HG03064 (cell line): ENCODE measurements around the gene CAD.
"Not testable (repeated sequence)": the region's sequence is repeated elsewhere in the genome, so short reads cannot be mapped to it uniquely, and the experiment has no call there.

Source experiments
- ATAC-seq: cut with Tn5 transposase; IDR thresholded peaks from one replicate; pipeline ENCODE4 v1.9.1; 2021; ENCODE audit warnings: low read depth; ENCODE audit not compliant: unreplicated experiment

CAD gene

DNA sequence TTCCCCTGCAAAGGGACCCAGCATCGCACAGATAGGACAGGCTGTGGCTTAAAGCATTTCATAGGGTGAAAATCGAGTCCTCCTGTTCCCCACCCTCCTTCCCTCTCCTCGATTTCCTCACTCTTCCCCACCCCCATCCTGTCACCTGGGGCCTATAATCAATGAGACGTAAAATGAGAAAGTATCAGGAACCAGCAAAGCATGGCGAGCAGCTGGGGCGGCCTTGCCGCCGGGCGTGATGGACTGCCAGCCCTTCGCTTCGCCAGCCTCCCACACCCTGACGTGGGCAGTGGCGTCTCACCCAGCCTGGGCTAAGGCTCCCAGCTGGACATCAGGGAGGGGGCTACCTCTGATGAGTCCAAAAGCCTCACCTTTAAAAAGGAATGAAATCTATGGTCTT is 34.6 kb downstream of the CAD start:
- no peak for ATAC-seq

DNA sequence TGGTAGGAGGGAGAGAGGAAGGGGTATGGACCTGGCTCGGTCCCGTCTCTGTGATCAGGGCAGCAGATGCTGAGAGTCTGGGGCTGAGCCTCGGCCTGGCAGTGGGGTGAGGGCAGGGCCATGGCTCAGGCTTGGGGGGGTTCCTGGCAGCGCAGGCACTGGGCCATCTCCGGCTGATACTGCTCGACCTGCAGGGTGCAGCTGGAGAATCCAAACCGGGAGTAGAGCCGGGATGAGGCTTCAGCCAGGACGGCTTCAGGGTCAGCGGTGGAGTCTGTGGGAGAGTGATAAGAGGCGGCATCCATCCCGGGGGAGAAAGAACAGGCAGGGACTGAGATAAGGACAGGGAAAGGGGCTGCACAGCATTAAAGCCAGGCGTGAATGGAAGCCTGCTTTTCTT is 38.0 kb downstream of the CAD start:
- no peak for ATAC-seq

DNA sequence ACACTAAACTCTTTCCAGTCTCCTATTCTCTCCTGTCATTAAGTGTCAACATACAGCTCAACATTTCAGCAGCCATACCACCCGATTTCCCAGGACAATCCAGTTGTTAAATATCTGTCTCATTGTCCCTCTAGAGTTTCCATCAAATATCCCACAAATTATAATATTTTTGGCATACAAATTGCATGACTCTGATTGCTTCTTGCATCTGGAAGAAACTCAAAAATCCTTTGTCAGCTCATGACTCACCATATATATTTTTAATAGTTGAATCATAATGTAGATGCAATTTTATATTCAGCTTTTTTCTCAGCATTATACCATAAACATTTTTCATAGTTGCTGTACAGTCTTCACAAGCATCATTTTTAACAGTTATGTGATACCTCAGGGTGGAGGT is 38.5 kb downstream of the CAD start:
- no peak for ATAC-seq

DNA sequence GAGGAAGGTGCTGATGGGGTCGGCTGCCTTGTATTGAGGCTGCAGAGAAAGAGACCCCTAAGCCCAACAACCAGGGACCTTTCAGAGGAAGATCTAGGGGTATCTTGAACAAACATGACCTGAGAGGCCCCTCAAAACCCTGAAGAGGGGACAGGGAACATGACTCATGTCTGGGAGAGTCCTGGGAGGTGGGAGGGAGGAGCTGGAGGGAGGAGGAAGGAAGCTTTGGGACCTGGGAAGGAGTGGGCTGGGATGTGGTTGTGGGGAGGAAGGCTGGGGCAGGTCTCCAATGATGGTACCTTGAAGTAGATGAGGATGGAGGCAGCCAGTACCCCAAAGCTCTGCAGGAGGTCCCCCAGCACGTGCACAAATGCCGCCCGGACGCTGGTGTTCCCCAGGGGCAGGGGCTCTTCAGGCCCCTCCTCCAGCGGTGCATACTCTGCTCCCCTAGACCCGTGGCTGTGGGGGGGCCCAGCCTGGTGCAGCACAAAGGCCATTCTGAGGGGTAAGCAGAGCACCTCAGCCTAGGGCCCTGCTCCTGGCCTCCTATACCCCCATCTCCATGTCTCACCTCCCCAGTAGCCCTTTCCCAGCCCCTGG is 39.8 kb downstream of the CAD start:
- no peak for ATAC-seq

DNA sequence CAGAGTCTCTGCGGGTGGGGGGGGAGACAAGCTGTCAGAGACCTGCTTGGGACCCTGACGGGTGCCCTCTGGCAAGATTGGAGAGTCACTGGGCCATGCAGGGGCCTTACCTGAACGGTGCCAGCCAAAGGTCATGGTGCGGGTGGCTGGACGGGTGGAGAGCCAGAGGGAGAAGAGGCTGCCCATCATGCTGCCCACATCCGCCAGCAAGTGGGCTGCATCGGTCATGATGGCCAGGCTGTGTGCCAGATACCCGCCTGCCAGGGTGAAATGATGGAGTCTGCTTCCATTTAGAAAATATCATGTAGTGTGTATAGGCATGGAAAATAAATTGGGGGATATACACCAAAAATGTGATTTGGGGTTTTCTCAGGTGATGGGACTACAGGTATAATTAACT is 40.9 kb downstream of the CAD start:
- ATAC-seq: no peak

DNA sequence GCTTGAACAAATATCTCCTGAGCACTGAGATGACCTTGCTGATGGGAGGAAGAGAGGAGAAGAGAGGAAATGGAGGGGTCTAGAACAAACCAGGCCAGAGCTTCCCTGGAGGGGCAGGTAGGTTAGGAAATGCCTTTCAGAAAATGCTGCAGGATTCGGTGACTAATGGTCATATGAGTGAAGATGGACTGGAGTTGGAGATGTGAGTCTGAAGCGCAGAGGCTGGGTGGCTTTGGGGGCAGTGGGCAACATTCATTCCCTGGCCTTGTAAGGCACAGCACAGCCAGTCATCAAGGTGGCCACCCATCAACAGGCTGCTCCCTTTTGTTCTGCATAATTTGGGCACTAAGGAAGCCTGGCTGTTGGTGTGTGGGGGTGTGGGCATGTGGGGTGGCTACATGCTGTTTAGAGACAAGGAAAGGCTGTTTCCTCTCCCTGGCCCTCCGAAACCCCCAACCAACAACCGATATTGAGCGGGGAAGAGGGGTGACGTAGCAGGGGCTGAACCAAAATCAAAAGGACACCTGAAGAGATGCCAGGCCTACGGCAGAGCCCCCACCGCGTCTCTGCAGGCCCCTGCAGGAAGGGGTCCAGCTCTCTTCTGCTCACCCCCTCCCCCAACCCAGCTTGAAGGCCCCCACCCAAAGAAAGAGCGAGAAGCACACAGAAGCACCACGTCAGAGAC is 44.2 kb downstream of the CAD start:
- no peak for ATAC-seq

DNA sequence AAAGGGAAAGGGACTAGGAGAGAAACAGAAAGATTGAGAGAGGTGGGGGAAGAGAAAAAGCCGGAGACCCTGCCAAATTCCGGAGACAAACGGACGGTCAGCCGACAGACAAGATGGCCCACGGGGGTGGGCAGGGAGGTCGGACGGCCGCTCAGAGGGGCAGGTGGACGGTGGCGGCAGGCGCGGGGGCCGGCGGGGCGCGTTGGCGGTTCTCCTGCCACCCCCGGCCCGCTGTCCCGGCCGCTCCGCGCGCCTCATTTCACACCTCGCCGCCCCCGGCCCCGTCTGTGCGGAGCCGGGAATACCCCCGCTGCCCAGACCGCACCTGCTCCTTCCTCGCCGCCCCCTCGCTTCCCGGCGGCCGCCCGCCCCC is 44.7 kb downstream of the CAD start:
- no peak for ATAC-seq

DNA sequence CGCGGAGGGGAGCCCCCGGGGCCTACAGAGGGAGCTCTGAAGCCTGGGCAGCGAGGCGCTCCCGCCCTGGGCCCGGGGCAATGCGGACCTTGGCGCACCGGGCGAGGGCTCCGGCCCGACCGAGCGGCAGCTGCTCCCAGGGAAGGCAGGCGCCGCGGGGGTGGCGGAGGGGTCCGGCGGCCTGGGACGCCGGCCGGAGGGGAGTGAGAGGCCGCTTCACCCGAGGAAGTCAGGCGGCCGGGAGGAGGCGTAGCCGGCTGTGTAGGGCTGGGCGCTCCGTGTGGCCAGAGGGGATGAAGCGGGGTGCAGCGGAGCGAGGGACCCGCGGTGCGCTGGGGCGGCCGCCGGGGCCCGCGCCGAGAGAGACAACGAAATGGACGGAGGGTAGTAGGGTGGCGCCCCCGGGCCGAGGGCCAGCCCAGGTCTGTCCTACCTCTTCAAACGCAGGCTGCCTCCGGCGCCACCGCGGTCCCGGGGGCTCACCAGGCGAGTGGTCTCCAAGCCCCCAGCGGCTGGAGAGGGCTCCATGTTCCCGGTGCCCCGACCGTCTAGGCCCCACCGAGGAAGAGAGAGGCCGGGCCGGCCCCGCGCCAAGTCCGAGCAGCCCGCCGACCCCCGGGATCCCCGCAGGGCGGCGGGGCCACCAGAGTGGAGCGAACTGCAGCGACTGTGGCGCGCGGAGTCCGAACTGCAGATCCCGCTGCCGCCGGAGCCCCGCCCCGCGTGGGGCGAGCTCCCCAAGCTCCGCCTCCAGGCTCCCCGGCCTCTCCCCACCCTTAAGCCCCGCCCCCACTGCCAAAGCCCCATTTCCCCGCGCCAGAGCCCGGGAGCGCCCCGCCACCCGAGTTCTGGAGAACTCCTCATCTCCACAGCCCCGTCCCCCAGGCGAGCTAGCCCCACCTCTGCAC is 45.5 kb downstream of the CAD start, which contains the start of gene SLC30A3:
SLC30A3 (minus strand) TSS at position 669 of the 908 bp plus-strand sequence; CDS start at position 528, 141 bp downstream.
- ATAC-seq: no peak

DNA sequence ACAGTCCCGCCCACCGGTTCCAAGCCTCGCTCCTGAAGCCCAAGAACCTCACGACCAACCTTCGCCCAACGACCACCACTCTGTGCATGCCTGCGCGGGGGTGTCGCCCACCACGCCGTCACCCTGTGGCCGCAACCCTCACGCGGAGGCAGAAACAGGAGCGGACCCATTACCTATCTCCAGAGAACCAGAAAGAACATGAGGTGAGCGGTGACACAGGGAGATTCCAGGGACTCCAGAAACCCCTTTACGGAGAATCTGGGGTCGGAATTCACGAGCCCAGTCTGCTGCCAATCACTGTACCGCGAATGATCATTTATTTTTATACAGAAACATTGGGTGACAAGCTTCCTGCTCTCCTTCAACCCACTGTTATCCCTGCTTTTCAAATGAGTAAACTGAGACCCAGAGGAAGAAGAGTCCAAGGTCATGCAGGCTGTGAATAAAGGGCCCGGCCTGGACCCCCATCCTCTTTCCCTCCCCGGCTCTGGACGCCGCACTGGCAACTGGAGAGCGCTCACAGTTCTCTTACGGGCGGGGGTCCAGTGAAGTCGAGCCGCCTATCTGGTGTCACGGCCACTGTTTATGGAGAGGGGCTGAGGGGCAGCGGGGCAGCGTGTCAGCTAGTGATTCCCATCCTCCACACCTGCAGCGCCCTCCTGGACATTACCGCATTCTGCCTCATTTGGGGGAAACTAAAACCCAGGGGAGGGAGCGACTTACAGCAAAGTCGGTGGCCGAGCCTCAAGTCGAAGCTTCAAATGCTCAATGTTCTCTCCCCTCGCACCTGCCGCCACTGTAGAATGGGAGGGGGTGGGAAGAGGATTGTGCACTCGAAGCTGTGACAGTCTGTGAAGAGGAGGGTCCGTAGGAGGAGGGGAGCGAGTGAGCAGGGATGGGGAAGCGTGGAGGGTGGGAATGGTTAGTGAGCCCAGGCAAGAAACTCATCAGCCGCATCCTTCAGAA is 46.4 kb downstream of the CAD start:
- ATAC-seq: no peak

DNA sequence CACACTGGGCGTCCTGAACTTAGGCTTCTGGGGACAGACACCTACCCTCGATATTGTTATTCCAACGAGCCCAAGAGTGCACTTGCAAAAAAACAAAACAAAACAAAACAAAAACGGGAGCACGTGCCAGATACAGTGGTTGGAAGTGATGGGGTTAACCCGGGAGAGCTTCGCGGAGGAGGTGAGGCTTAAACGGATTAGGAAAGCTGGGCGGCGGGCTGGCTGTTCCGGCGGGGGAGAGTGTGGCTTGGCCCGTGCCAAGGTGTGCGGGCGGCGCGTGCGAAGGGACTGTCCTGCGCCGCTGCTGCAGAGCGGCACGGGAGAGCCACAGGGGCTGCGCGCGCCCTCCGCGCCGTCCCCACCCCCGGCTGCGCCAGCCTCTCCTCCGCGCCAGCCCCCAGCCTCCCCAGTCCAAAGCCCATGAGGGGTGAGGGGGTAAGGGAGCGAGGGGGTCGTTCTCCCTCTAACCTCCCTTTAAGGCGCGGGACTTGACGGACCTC is 47.1 kb downstream of the CAD start:
- ATAC-seq: no peak

DNA sequence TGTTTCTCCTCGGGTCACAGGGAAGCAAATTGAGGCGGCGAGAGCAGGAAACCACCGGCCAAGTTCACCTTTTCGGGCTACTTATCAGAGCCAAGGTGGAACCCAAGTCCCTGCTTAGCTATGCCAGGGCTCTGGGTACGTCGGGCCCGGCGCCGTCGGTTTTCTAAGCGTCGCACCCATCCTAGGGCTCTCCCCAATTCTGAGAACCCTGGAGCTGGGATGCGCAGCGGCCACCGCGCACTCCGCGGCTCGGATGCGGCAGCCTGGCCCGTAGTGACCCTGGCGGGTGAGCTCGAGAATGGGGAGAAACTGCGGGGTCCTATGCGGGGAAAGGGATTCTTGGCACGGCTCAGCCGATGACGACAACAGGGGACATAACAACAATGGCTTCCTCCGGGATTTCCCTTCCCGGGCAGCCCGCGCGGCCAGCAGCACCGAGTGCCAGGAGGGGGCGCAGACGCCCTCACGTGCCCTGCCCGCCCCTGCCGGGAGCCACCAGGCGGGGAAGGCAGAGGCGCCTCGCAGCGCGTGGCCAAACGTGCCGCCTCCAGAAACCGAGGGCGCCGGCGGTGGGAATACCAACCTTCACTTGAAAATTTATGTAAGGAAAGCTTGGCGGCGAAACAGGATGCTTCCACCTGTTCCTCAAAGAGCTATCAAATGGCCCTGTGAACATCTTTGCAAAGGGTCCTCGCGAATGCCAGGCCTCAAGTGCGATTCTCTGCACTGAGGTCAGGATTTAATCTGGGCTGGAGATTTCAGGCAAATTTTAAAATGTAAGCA is 47.8 kb downstream of the CAD start:
- ATAC-seq: no peak

DNA sequence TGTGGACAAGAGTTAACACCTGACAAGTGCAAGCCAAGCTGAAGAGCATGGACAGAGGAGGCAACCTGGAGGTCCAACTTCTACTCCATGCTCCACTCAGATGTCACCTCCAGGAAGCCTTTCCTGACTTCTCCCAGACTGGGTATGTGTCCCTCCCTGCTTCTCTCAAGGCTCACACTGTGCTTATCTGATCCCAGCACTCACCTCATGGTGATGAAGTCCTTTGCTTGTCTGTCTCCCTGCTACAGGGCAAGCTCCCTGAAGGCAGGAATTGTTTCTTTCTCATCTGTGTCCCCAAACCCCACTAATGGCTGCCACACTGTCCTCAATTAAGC is 48.3 kb downstream of the CAD start:
- ATAC-seq: no peak

DNA sequence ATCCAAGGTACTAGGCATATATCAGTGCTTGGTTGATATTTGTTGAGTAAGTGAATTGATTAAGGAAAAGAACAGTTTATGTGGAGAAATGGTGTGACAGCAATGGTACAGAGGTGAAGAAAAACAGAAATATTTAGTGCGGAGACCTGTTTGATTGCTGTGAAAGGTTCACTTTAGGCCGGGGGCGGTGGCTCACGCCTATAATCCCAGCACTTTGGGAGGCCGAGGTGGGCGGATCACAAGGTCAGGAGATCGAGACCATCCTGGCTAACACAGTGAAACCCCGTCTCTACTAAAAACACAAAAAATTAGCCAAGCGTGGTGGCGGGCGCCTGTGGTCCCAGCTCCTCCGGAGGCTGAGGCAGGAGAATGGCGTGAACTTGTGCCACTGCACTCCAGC is 51.1 kb downstream of the CAD start:
- not testable (repeated sequence) for ATAC-seq

DNA sequence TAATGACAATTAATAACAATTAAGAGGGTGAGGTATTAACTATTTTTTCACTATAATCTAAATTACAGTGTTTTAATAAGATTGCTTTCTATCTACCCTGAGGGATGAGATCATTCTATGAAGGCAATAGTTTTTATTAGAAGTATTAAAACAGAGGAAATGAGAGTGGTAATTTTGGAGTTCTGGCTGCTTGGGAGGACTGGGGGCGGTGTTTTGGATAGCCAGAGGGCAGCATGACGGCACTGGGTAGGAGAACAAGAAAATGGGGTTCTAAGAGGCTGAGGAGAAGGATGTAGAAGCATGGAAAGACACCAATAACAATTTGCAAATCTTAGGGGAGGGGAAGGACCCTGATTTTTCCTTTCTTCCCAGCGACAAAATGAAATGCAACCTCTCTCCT is 53.0 kb downstream of the CAD start:
- no peak for ATAC-seq

DNA sequence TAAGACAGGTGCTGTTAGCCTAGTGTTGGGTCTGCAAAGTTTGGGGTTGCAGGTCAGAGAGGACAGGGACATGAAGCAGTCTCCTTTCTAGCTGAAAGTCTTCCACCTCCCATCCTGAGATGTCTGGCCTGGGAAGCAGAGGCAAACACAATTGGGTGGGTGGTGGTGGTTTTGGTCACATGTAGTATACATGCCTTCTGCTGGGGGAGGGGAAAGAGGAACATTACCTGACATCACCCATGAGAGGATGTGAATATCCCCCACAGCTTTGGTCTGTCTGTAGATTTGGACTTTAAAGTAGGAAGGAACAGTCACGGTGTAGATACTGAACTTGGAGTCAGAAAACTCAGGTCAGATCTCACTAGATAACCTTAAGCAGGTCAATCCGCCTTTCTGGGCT is 53.5 kb downstream of the CAD start:
- no peak for ATAC-seq

DNA sequence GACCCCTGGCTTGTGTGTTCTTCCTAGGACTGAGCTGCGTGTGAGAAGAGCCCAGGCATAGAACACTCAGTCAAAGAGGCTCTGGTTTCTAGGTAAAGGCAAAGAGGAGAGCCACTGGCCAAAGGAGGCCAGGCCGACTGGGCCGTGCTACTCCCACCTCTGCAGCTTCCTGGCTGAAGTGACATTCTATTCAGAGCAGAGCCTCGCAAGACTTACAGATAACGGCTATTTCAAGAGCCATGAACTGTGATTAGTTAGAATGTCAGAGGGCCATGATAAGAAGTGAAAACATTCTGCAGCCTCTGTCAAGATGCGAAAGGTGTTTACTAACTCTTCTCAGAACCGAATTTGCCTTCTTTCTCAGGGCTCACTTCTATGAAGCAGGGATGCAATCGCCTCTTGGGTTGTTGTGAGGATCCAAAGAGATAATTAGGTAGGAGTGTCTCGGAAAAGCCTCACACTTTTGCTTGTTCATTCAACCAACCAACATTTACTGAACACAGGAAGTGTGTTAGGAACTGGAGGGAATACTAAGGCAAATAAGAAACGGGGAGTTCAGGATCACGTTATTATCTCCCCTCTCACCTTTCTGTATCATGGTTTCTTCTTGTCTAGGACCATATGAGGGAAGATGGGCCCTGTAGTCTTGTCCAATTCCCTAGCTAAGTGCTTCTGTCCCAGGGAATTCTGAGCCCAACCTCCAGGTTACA is 54.6 kb downstream of the CAD start:
- no peak for ATAC-seq

DNA sequence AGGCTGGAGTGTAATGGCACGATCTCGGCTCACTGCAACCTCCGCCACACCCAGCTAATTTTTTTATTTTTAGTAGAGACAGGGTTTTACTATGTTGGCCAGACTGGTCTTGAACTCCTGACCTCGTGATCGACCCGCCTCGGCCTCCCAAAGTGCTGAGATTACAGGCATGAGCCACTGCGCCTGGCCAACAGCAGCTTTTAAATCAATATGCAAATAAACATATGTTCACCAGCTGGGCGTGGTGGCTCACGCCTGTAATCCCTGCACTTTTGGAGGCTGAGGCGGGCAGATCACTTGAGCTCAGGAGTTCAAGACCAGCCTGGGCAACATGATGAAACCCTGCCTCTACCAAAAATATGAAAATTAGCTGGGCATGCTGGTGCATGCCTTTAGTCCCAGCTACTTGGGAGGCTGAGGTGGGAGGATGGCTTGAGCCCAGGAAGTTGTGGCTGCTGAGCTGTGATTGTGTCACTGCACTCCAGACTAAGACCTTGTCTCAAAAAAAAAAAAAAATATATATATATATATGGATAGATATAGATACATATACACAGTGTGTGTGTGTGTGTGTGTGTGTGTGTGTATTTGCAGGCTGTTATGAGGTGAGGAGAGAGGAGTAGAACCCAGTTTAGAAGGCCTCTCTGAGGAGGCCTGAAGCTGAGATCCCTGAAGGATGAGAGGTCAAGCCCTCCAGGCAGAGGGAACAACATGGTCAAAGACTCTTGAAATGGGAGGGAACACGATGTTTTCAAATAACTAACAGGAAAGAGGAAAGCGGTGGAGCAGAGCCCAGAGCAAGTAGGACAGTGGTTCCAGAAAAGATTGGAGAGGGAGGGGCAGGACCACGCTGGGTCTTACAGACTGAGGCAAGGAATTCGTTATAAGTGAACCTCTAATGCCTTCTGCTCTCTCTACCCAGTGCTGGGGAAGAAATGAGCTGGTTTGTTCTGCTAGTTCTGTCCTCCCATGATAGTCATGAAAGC is 55.7 kb downstream of the CAD start:
- not testable (repeated sequence) for ATAC-seq
